Measurements from ENCODE around the gene BAIAP2.

- TF ChIP-seq CTCF (conservative IDR thresholded peaks at IDR 0.05 in 1 of 2, IDR thresholded peaks at IDR 0.05 in 1 of 2; ENCODE audit: extremely low read depth in 1 of 2, insufficient read depth in 1 of 2, low read depth in 1 of 2, low read length in 2 of 2), result no peak
- TF ChIP-seq EZH2 (IDR thresholded peaks at IDR 0.05; ENCODE audit: borderline replicate concordance, low read length), result no peak
These were observed 31.9 kb downstream of the BAIAP2 start for GRCh38 chr17:81066771-81067315.
